IMR-90 (cell line): ENCODE data around the gene NPFF.

Source experiments
- POLR2A ChIP-seq: IDR thresholded peaks from 2 replicates; pipeline ENCODE4 v1.6.1; 2012; ENCODE audit warnings: mild to moderate bottlenecking, low read depth, low read length
- RAD21 ChIP-seq: IDR thresholded peaks from 2 replicates; pipeline ENCODE4 v1.6.1; 2012; ENCODE audit warnings: low read length, improper control_type of control experiment
- TF ChIP-seq, protein P1 (sequence below): conservative IDR thresholded peaks from 2 replicates; pipeline ENCODE4 v1.5.1; 2012; ENCODE audit warnings: mild to moderate bottlenecking, low read depth, low read length, improper control_type of control experiment

DNA sequence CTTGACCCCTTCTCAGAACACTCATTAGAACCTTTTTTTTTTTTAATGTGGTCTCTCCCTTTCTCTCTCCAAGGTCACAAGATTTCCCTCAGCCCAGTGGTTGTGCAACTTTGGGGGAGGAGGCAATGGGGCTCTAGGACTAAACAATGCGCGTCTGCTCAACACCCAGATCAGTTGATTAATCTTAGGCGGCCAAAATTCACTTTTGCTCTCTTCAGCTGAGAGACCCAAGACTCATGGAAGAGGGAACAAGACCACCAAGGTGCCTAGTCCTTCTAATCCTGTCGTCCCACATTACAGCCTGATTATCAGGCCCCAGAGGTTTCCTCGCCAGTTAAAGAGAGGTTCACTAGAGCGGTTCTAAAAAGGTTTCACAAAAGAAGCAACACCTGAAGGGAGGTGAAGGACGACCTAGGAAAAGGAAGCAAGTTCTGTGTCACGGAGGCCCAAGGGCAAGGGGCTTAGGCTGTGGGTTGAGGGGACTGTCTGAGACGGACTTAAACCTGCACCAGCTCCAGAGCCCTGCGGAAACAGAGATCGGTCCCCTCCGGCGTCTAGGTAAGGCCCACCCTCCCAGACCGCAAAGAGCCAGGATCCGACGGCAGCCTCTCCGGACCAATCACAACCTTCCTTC is 7.0 kb downstream of the NPFF start:
- TF ChIP-seq RAD21 = no peak
- TF ChIP-seq POLR2A = peak; percentile 88
- TF ChIP-seq, protein P1, sequence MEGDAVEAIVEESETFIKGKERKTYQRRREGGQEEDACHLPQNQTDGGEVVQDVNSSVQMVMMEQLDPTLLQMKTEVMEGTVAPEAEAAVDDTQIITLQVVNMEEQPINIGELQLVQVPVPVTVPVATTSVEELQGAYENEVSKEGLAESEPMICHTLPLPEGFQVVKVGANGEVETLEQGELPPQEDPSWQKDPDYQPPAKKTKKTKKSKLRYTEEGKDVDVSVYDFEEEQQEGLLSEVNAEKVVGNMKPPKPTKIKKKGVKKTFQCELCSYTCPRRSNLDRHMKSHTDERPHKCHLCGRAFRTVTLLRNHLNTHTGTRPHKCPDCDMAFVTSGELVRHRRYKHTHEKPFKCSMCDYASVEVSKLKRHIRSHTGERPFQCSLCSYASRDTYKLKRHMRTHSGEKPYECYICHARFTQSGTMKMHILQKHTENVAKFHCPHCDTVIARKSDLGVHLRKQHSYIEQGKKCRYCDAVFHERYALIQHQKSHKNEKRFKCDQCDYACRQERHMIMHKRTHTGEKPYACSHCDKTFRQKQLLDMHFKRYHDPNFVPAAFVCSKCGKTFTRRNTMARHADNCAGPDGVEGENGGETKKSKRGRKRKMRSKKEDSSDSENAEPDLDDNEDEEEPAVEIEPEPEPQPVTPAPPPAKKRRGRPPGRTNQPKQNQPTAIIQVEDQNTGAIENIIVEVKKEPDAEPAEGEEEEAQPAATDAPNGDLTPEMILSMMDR = no peak
